Measurements from ENCODE around the gene SH3RF3. TPM values are rescaled to one million over a fixed set of nuclear protein-coding genes. Genes with fewer than 3 reads are reported as not detected.

Gene SH3RF3
- polyA plus RNA-seq, 1 of the 3 experiments (the other 2 are of a cell fraction): 1.9 TPM

GRCh38 chr2:109384308-109385271 lies 255.6 kb downstream of the SH3RF3 start:
- Histone ChIP-seq H3K9me2 (no peaks in the 10 kb centered on the region), H3K4me3 (ENCODE audit: low read depth in 2 of 2, low read length in 1 of 2) (no peak overlapping the region), H4K20me1 (ENCODE audit: insufficient read depth) (0 out of 2 replicates have a peak, but pooled peaks cover 3% of the 10 kb centered on the region), H3K27ac (ENCODE audit: low read depth in 2 of 2, low read length in 1 of 2) (no peak overlapping the region), H3K9me3 (no peaks in the 10 kb centered on the region), H3K4me2 (no peak overlapping the region), H3K4me1 (ENCODE audit: control insufficient read depth in 1 of 2, insufficient read depth in 2 of 2, low read depth in 1 of 2, low read length in 1 of 2) (peaks cover 13 to 22% of the 10 kb centered on the region in 2 experiments; a peak in 2 of 4 replicates), H3K27me3 (ENCODE audit: insufficient read depth) (no peaks in the 10 kb centered on the region), H3K36me3 (replicated peaks in 1 of 2; ENCODE audit: control insufficient read depth in 1 of 2, insufficient read depth in 2 of 2, low read length in 1 of 2) (no peaks in the 10 kb centered on the region), H3F3A (replicated peaks; ENCODE audit: insufficient read depth) (no peaks in the 10 kb centered on the region), H3K9ac (no peak overlapping the region), H3K79me2 (ENCODE audit: insufficient read depth) (no peaks in the 10 kb centered on the region), H2AFZ (ENCODE audit: low read depth) (no peak overlapping the region)
- CTCF ChIA-PET: no interaction called here
- DNase-seq: no peak
- WGBS (ENCODE audit: low lambda C conversion rate): 88% methylated on average over 16 of the region's 18 CpGs
- TF ChIP-seq TEAD4 (IDR thresholded peaks at IDR 0.05; ENCODE audit: borderline replicate concordance, insufficient read depth) (no peak), CHD2 (IDR thresholded peaks at IDR 0.05; ENCODE audit: low read length, partially characterized antibody) (no peak), IRF3 (IDR thresholded peaks at IDR 0.05; ENCODE audit: low read depth, low read length) (no peak), FOSL2 (IDR thresholded peaks at IDR 0.05; ENCODE audit: borderline replicate concordance, low read depth) (no peak), FOXJ3 (CRISPR knock-in tag; IDR thresholded peaks at IDR 0.05) (no peak), YY1 (IDR thresholded peaks at IDR 0.05; ENCODE audit: low read depth) (no peak), TAF1 (IDR thresholded peaks at IDR 0.05; ENCODE audit: borderline replicate concordance, low read depth, low read length) (no peak), EZH2phosphoT487 (IDR thresholded peaks at IDR 0.05; ENCODE audit: borderline replicate concordance, low read depth) (no peak), EP300 (IDR thresholded peaks at IDR 0.05; ENCODE audit: borderline replicate concordance in 1 of 2, low read depth in 1 of 2, low read length in 1 of 2) (no peak)
- TF ChIP-seq, protein P1, sequence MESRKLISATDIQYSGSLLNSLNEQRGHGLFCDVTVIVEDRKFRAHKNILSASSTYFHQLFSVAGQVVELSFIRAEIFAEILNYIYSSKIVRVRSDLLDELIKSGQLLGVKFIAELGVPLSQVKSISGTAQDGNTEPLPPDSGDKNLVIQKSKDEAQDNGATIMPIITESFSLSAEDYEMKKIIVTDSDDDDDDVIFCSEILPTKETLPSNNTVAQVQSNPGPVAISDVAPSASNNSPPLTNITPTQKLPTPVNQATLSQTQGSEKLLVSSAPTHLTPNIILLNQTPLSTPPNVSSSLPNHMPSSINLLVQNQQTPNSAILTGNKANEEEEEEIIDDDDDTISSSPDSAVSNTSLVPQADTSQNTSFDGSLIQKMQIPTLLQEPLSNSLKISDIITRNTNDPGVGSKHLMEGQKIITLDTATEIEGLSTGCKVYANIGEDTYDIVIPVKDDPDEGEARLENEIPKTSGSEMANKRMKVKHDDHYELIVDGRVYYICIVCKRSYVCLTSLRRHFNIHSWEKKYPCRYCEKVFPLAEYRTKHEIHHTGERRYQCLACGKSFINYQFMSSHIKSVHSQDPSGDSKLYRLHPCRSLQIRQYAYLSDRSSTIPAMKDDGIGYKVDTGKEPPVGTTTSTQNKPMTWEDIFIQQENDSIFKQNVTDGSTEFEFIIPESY (IDR thresholded peaks at IDR 0.05; ENCODE audit: borderline replicate concordance, low read depth): no peak
- POLR2A ChIA-PET: no interaction called here

DNA sequence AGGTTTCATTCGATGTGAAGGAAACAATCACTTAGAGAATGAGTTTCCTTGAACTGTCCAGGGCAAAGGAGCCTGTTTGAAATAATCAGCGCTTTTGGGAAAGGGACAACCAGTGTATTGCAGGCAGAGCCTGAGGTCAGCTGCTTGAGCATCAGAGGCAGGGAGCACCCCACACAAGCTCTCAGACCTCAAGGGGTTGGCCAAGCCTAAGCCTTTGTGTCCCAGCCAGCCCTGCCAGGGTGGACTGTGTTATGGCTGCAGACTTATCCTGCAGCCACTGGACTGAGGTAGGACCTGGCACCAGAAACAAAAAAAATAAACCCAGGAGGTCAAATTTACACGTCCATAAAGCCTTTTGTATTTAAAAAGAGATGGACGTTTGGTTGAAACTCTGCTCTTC lies 256.5 kb downstream of the SH3RF3 start:
- no peak for DNase-seq
- Histone ChIP-seq H3K36me3 (replicated peaks in 1 of 2; ENCODE audit: control insufficient read depth in 1 of 2, insufficient read depth in 2 of 2, low read length in 1 of 2) (no peaks in the 10 kb centered on the region), H3K4me2 (no peak overlapping the region), H3K27ac (ENCODE audit: low read depth in 2 of 2, low read length in 1 of 2) (no peak overlapping the region), H3K27me3 (ENCODE audit: insufficient read depth) (no peaks in the 10 kb centered on the region), H3K9me2 (no peaks in the 10 kb centered on the region), H3K79me2 (ENCODE audit: insufficient read depth) (no peaks in the 10 kb centered on the region), H3K9me3 (no peaks in the 10 kb centered on the region), H3F3A (replicated peaks; ENCODE audit: insufficient read depth) (no peaks in the 10 kb centered on the region), H3K9ac (no peak overlapping the region), H2AFZ (ENCODE audit: low read depth) (no peak overlapping the region), H3K4me1 (ENCODE audit: control insufficient read depth in 1 of 2, insufficient read depth in 2 of 2, low read depth in 1 of 2, low read length in 1 of 2) (peaks cover 13 to 22% of the 10 kb centered on the region in 2 experiments; a peak in 2 of 4 replicates), H4K20me1 (ENCODE audit: insufficient read depth) (0 out of 2 replicates have a peak, but pooled peaks cover 3% of the 10 kb centered on the region), H3K4me3 (ENCODE audit: low read depth in 2 of 2, low read length in 1 of 2) (no peak overlapping the region)
- POLR2A ChIA-PET: no interaction called here
- CTCF ChIA-PET: no interaction called here
- 87% methylated on average over 4 of the region's 4 CpGs for WGBS (ENCODE audit: low lambda C conversion rate)
- TF ChIP-seq ELF1 (IDR thresholded peaks at IDR 0.05): no peak
- TF ChIP-seq POLR2AphosphoS5 (IDR thresholded peaks at IDR 0.05; ENCODE audit: low read depth, low read length): no peak
- TF ChIP-seq FOSL2 (IDR thresholded peaks at IDR 0.05; ENCODE audit: borderline replicate concordance, low read depth): no peak

All from SK-N-SH (cell line).